ENCODE data around the gene CACNA1F.

- no peak for TF ChIP-seq NBN (IDR thresholded peaks at IDR 0.05)
- no peak for TF ChIP-seq RAD21 (IDR thresholded peaks at IDR 0.05; ENCODE audit: insufficient read depth, low read depth, low read length)
- TF ChIP-seq POLR2AphosphoS5 (IDR thresholded peaks at IDR 0.05; ENCODE audit: low read length), result no peak
- no peak for TF ChIP-seq FOXK2 (IDR thresholded peaks at IDR 0.05)
- no peak for TF ChIP-seq KDM1A (IDR thresholded peaks at IDR 0.05; ENCODE audit: borderline replicate concordance)
- TF ChIP-seq CTCF (IDR thresholded peaks at IDR 0.05 in 2 of 3, conservative IDR thresholded peaks at IDR 0.05 in 1 of 3; ENCODE audit: control insufficient read depth in 2 of 3, extremely low read depth in 1 of 3, insufficient read depth in 1 of 3, low read depth in 3 of 3, low read length in 3 of 3), result no peak
- TF ChIP-seq, protein P1, sequence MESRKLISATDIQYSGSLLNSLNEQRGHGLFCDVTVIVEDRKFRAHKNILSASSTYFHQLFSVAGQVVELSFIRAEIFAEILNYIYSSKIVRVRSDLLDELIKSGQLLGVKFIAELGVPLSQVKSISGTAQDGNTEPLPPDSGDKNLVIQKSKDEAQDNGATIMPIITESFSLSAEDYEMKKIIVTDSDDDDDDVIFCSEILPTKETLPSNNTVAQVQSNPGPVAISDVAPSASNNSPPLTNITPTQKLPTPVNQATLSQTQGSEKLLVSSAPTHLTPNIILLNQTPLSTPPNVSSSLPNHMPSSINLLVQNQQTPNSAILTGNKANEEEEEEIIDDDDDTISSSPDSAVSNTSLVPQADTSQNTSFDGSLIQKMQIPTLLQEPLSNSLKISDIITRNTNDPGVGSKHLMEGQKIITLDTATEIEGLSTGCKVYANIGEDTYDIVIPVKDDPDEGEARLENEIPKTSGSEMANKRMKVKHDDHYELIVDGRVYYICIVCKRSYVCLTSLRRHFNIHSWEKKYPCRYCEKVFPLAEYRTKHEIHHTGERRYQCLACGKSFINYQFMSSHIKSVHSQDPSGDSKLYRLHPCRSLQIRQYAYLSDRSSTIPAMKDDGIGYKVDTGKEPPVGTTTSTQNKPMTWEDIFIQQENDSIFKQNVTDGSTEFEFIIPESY (IDR thresholded peaks at IDR 0.05), result no peak
- TF ChIP-seq FOS (IDR thresholded peaks at IDR 0.05; ENCODE audit: borderline replicate concordance, extremely low read depth, insufficient read length), result no peak
- no peak for TF ChIP-seq ZSCAN29 (IDR thresholded peaks at IDR 0.05)
Observed at GRCh38 chrX:49162620-49163019, 70.5 kb downstream of the CACNA1F start, which contains the start of gene MAGIX.

Measured in GM12878 (cell line).